Measurements from ENCODE around the gene SREBF2. TPM values are rescaled to one million over a fixed set of nuclear protein-coding genes. Genes with fewer than 3 reads are reported as not detected.

Gene SREBF2
- polyA plus RNA-seq, 6 donors from 2014 or later, result 30.1 to 52.8 (median 40.7) TPM

DNA sequence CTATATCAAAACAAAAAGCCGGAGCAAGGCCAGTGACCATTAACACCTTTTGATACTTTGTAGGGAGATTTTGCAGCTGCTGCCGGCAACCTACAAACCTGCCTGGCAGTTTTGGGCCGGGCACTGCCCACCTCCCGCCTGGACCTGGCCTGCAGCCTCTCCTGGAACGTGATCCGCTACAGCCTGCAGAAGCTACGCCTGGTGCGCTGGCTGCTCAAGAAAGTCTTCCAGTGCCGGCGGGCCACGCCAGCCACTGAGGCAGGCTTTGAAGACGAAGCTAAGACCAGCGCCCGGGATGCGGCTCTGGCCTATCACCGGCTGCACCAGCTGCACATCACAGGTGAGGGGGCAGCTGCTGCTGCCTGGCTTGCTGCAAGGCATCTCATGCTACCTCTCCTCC, 47.7 kb downstream of the SREBF2 start:
- no peak for ATAC-seq (ENCODE audit: low read depth in 2 of 2)
- H3K27me3 Mint-ChIP-seq, result no peaks in the 10 kb centered on the region
- peak overlapping the region in 2 of 6 donors; percentile 21 to 83 for H3K27ac Mint-ChIP-seq
- DNase-seq, result no peak
- H3K36me3 Mint-ChIP-seq, result peaks cover 30 to 51% of the 10 kb centered on the region in 2 donors
- peaks cover 24 to 37% (median 35%) of the 10 kb centered on the region in 3 donors for H3K4me1 Mint-ChIP-seq
- no peak overlapping the region for H3K4me3 Mint-ChIP-seq
- H3K9me3 Mint-ChIP-seq, result no peaks in the 10 kb centered on the region

GRCh38 chr22:41883400-41883799, 50.5 kb downstream of the SREBF2 start:
- Mint-ChIP-seq H3K4me1 (peaks cover 33 to 54% (median 42%) of the 10 kb centered on the region in 3 donors), H3K9me3 (no peaks in the 10 kb centered on the region), H3K4me3 (peak overlapping the region in 2 of 8 donors; percentile 30 to 40), H3K36me3 (peaks cover 31 to 55% of the 10 kb centered on the region in 2 donors), H3K27me3 (no peaks in the 10 kb centered on the region), H3K27ac (peak overlapping the region in 3 of 6 donors; percentile 53 to 83 (median 77))
- no peak for DNase-seq
- ATAC-seq (ENCODE audit: low read depth in 2 of 2), result no peak

GRCh38 chr22:41885116-41885515, 52.2 kb downstream of the SREBF2 start:
- DNase-seq, result no peak
- Mint-ChIP-seq H3K36me3 (peaks cover 25 to 44% of the 10 kb centered on the region in 2 donors), H3K9me3 (no peaks in the 10 kb centered on the region), H3K4me3 (no peak overlapping the region), H3K4me1 (peaks cover 41 to 67% (median 44%) of the 10 kb centered on the region in 3 donors), H3K27me3 (no peaks in the 10 kb centered on the region), H3K27ac (peak overlapping the region in 2 of 6 donors; percentile 78 to 83)
- ATAC-seq (ENCODE audit: low read depth in 2 of 2), result no peak

DNA sequence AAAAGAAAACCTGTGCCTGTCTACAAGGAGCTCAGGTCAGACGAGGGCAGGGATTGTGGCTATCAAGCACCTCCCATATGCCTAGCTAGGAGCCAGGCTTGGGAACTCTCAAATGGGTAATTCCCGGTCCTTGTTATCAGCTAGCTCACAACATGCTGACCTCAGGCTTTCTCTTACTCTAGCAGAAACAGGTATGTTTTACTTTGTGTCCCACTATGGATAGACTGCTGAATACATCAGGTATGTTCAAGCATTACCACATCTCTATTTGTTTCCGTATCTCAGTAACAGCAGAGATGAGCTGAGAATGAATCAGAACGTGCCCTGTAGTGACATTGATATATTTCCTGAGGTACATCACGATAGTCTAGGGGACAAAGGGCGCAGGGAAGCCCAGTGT, 52.6 kb downstream of the SREBF2 start:
- no peaks in the 10 kb centered on the region for H3K27me3 Mint-ChIP-seq
- DNase-seq, result no peak
- H3K9me3 Mint-ChIP-seq, result no peaks in the 10 kb centered on the region
- H3K4me3 Mint-ChIP-seq, result no peak overlapping the region
- peaks cover 25 to 44% of the 10 kb centered on the region in 2 donors for H3K36me3 Mint-ChIP-seq
- ATAC-seq (ENCODE audit: low read depth in 2 of 2), result no peak
- peak overlapping the region in 3 of 6 donors; percentile 69 to 81 (median 79) for H3K27ac Mint-ChIP-seq
- peaks cover 41 to 67% (median 44%) of the 10 kb centered on the region in 3 donors for H3K4me1 Mint-ChIP-seq

- Mint-ChIP-seq H3K27me3 (no peaks in the 10 kb centered on the region), H3K4me3 (peak overlapping the region in 4 of 8 donors; percentile 20 to 72 (median 58)), H3K4me1 (peaks cover 30 to 48% (median 30%) of the 10 kb centered on the region in 3 donors), H3K9me3 (no peaks in the 10 kb centered on the region), H3K36me3 (peaks cover 18 to 34% of the 10 kb centered on the region in 2 donors), H3K27ac (peak overlapping the region; percentile 20 to 91 (median 76))
- ATAC-seq (ENCODE audit: low read depth in 2 of 2) (peak; percentile 6 to 32), DNase-seq (no peak)
Observed at GRCh38 chr22:41888627-41889200, 55.8 kb downstream of the SREBF2 start.

DNA sequence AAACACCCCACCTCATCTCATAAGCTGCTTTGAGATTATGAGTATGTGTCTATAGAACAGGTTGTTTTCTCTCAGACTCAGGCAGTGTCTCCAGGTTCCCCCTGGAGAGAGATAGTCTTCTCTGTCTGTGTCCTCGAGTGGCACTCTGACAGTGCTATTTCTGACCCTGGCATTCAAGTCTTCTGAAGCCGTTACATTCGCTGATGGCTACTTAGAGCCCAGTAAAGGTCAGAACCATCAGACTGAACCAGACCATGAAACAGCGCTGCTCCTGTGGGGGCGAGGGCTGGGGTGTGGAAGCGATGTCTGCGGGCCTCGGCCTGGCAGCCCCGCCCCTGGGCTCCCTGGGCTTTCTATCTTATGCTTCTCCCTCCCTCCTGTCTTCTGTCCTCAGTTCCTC, 58.5 kb downstream of the SREBF2 start:
- Mint-ChIP-seq H3K4me1 (peaks cover 25 to 32% (median 25%) of the 10 kb centered on the region in 3 donors), H3K27me3 (no peaks in the 10 kb centered on the region), H3K27ac (peak overlapping the region in 2 of 6 donors; percentile 32 to 76), H3K36me3 (peaks cover 11 to 26% of the 10 kb centered on the region in 2 donors), H3K4me3 (peak overlapping the region in 1 of 8 donors; percentile 75), H3K9me3 (no peaks in the 10 kb centered on the region)
- ATAC-seq (ENCODE audit: low read depth in 2 of 2), result no peak
- no peak for DNase-seq

GRCh38 chr22:41892721-41893120, 59.8 kb downstream of the SREBF2 start:
- H3K4me3 Mint-ChIP-seq, result peak overlapping the region in 1 of 8 donors; percentile 59
- DNase-seq (no peak), ATAC-seq (ENCODE audit: low read depth in 2 of 2) (no peak)
- H3K27ac Mint-ChIP-seq, result peak overlapping the region in 2 of 6 donors; percentile 43 to 76
- peaks cover 4 to 18% of the 10 kb centered on the region in 2 donors for H3K36me3 Mint-ChIP-seq
- H3K9me3 Mint-ChIP-seq, result no peaks in the 10 kb centered on the region
- H3K4me1 Mint-ChIP-seq, result peaks cover 20 to 21% (median 21%) of the 10 kb centered on the region in 3 donors
- no peaks in the 10 kb centered on the region for H3K27me3 Mint-ChIP-seq

- DNase-seq (no peak), ATAC-seq (ENCODE audit: low read depth in 2 of 2) (no peak)
- peaks cover 10 to 11% (median 10%) of the 10 kb centered on the region in 3 donors for H3K4me1 Mint-ChIP-seq
- H3K27me3 Mint-ChIP-seq, result no peaks in the 10 kb centered on the region
- H3K36me3 Mint-ChIP-seq, result peaks cover 0 to 14% of the 10 kb centered on the region in 2 donors
- H3K27ac Mint-ChIP-seq, result peak overlapping the region in 3 of 6 donors; percentile 9 to 70 (median 56)
- no peak overlapping the region for H3K4me3 Mint-ChIP-seq
- H3K9me3 Mint-ChIP-seq, result no peaks in the 10 kb centered on the region
Observed at GRCh38 chr22:41893591-41894375, 60.9 kb downstream of the SREBF2 start.

DNA sequence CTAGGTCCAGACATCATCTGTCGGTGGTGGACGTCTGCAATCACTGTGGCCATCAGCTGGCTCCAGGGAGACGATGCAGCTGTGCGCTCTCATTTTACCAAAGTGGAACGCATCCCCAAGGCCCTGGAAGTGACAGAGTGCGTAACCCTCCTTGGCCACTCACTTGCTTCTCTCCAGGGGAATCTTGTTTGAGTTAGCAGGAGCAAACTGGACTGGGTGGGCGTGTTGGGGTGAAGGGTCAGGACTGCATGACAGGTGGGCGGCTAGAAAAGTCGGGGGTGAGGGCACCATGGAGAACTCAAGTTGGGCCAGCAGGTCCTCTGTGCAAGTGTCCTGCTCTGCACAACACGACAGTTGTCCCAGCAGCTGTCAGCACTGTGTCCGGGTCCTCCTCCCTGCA, 65.7 kb downstream of the SREBF2 start:
- H3K27me3 Mint-ChIP-seq, result no peaks in the 10 kb centered on the region

GRCh38 chr22:41899110-41899509, 66.2 kb downstream of the SREBF2 start:
- H3K4me3 Mint-ChIP-seq, result no peak overlapping the region
- no peaks in the 10 kb centered on the region for H3K36me3 Mint-ChIP-seq

More for the DNA sequence above, 65.7 kb downstream of the SREBF2 start:
- no peak overlapping the region for H3K4me3 Mint-ChIP-seq
- no peak for ATAC-seq (ENCODE audit: low read depth in 2 of 2)
- H3K9me3 Mint-ChIP-seq, result no peaks in the 10 kb centered on the region
- H3K4me1 Mint-ChIP-seq, result no peaks in the 10 kb centered on the region
- H3K36me3 Mint-ChIP-seq, result no peaks in the 10 kb centered on the region
- DNase-seq, result no peak
- no peak overlapping the region for H3K27ac Mint-ChIP-seq

GRCh38 chr22:41899992-41900651, 67.2 kb downstream of the SREBF2 start:
- ATAC-seq (ENCODE audit: low read depth in 2 of 2), result no peak
- Mint-ChIP-seq H3K27me3 (no peaks in the 10 kb centered on the region), H3K36me3 (no peaks in the 10 kb centered on the region), H3K4me3 (no peak overlapping the region), H3K4me1 (no peaks in the 10 kb centered on the region), H3K9me3 (no peaks in the 10 kb centered on the region), H3K27ac (peak overlapping the region in 1 of 6 donors; percentile 34)
- no peak for DNase-seq

More at GRCh38 chr22:41899110-41899509, 66.2 kb downstream of the SREBF2 start:
- Mint-ChIP-seq H3K9me3 (no peaks in the 10 kb centered on the region), H3K4me1 (no peaks in the 10 kb centered on the region), H3K27me3 (no peaks in the 10 kb centered on the region), H3K27ac (no peak overlapping the region)
- ATAC-seq (ENCODE audit: low read depth in 2 of 2) (no peak), DNase-seq (no peak)

- no peaks in the 10 kb centered on the region for H3K27me3 Mint-ChIP-seq
- peaks cover 3 to 5% of the 10 kb centered on the region in 2 donors for H3K36me3 Mint-ChIP-seq
- ATAC-seq (ENCODE audit: low read depth in 2 of 2) (no peak), DNase-seq (no peak)
- no peaks in the 10 kb centered on the region for H3K9me3 Mint-ChIP-seq
- no peak overlapping the region for H3K4me3 Mint-ChIP-seq
- H3K27ac Mint-ChIP-seq, result peak overlapping the region in 1 of 6 donors; percentile 11
- peaks cover 2% of the 10 kb centered on the region in 3 donors for H3K4me1 Mint-ChIP-seq
Observed at GRCh38 chr22:41900652-41901312, 67.9 kb downstream of the SREBF2 start.

DNA sequence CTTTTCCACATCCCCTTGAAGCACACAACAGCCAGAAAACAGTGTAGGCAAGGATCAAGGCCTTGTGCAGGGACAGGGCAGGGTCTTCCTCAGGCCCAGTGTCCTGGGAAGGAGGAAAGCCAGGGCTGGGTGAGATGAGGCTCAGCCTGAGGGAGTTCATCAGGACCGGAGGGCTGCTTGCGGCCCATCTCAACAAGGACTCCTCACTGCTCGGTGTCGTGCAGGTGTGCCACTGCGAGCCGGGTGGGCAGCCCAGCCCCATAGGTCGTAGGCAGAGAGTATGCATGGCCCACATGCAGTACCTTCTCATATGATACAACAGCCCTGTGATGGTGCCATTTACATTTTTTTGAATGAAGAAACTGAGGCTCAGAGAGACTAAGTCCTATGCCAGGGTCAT, 69.1 kb downstream of the SREBF2 start:
- H3K27ac Mint-ChIP-seq, result peak overlapping the region in 2 of 6 donors; percentile 26 to 80
- peaks cover 2 to 4% (median 4%) of the 10 kb centered on the region in 3 donors for H3K4me1 Mint-ChIP-seq
- peaks cover 3 to 7% of the 10 kb centered on the region in 2 donors for H3K36me3 Mint-ChIP-seq
- no peaks in the 10 kb centered on the region for H3K27me3 Mint-ChIP-seq
- H3K4me3 Mint-ChIP-seq, result peak overlapping the region in 1 of 8 donors; percentile 29
- no peaks in the 10 kb centered on the region for H3K9me3 Mint-ChIP-seq
- no peak for DNase-seq
- ATAC-seq (ENCODE audit: low read depth in 2 of 2), result no peak
